Gastroesophageal sphincter (tissue), 4 donors: ENCODE results near the gene SIN3A. TPM values are rescaled to one million over a fixed set of nuclear protein-coding genes. Genes with fewer than 3 reads are reported as not detected.
"Not testable (repeated sequence)": the region's sequence is repeated elsewhere in the genome, so short reads cannot be mapped to it uniquely, and the experiment has no call there.

Experiments used
- ATAC-seq: fragments of 150-250 bp; one replicate; pipeline ENCODE4 v1.9.1; 2016; ENCODE audit warnings: mild to moderate bottlenecking, moderate library complexity
- H3K27ac ChIP-seq, 4 donors: fragments of 200-600 bp; sonication (generic) in 3 of 4; 1 replicate in 3 of 4; 2 replicates in 1 of 4; pipeline ENCODE4 v1.5.1; 2016 to 2019
- H3K27me3 ChIP-seq: fragments of 200-600 bp; sonication (generic); one replicate; pipeline ENCODE4 v1.5.1; 2019
- H3K36me3 ChIP-seq, 2 donors: fragments of 200-600 bp; sonication (generic); one replicate each; pipeline ENCODE4 v1.5.1; 2019; ENCODE audit warnings: control low read depth in 1 of 2
- H3K4me1 ChIP-seq, 3 donors: fragments of 200-600 bp; sonication (generic); 1 replicate in 2 of 3; 2 replicates in 1 of 3; pipeline ENCODE4 v1.5.1; 2016 to 2019; ENCODE audit warnings: control low read depth in 2 of 3
- H3K4me3 ChIP-seq, 2 donors: fragments of 200-600 bp; sonication (generic); one replicate each; pipeline ENCODE4 v1.5.1; 2019; ENCODE audit warnings: mild to moderate bottlenecking in 1 of 2, moderate library complexity in 1 of 2
- H3K9me3 ChIP-seq, 3 donors: fragments of 200-600 bp; sonication (generic); one replicate each; pipeline ENCODE4 v1.5.1; 2017 to 2019; ENCODE audit warnings: control low read depth in 2 of 3
- CTCF ChIP-seq, 4 experiments: fragments of 200-600 bp in 2 of 4; fragments of 450-650 bp in 2 of 4; sonication (generic) in 1 of 4; IDR thresholded peaks; one replicate each; pipeline ENCODE4 v1.5.1; 2017 to 2019; ENCODE audit warnings: antibody characterized with exemption in 4 of 4, mild to moderate bottlenecking in 2 of 4, moderate library complexity in 2 of 4
- EP300 ChIP-seq: sonication (generic); formaldehyde crosslinking; IDR thresholded peaks from one replicate; pipeline ENCODE4 v1.6.1; 2017; ENCODE audit warnings: antibody characterized with exemption, mild to moderate bottlenecking
- POLR2A ChIP-seq, 2 donors: fragments of 450-650 bp; IDR thresholded peaks; one replicate each; pipeline ENCODE4 v1.6.1; 2017; ENCODE audit warnings: antibody characterized with exemption in 2 of 2, mild to moderate bottlenecking in 2 of 2, moderate library complexity in 1 of 2
- POLR2AphosphoS5 ChIP-seq: sonication (generic); formaldehyde crosslinking; IDR thresholded peaks from one replicate; pipeline ENCODE4 v1.6.1; 2017; ENCODE audit warnings: antibody characterized with exemption
- WGBS, 2 donors: methylation state at CpG; one replicate each; pipeline ENCODE4 v1.1.5; 2018; ENCODE audit warnings: low coverage in 1 of 2; 5-methylcytosine and 5-hydroxymethylcytosine counted together
- total RNA-seq, 4 donors: library from RNA; depleted of rRNA; stranded (reverse); fragments of >200 nt; gene quantifications; one replicate each; pipeline ENCODE4 v1.1.0, GENCODE V29; 2016

SIN3A gene
- total RNA-seq, 4 donors from 2014 or later, result 31.7 to 54.8 (median 35.8) TPM

- Histone ChIP-seq H3K4me1 (no peaks in the 10 kb centered on the region), H3K27ac (no peak overlapping the region), H3K4me3 (no peak overlapping the region), H3K27me3 (no peaks in the 10 kb centered on the region), H3K36me3 (peaks cover 0 to 64% of the 10 kb centered on the region in 2 donors), H3K9me3 (no peaks in the 10 kb centered on the region)
- WGBS, 2 donors, result 62 to 93% methylated on average over 2 of the region's 2 CpGs
- ATAC-seq, result no peak
- TF ChIP-seq CTCF (IDR thresholded peaks at IDR 0.05) (no peak), POLR2A (IDR thresholded peaks at IDR 0.05) (no peak), POLR2AphosphoS5 (no peak), EP300 (no peak)
These were observed 28.2 kb upstream of the SIN3A start for GRCh38 chr15:75479670-75480069.

- 100% methylated on average over 1 to 4 of the region's 5 CpGs for WGBS, 2 donors
- not testable (repeated sequence) for H3K27me3 ChIP-seq, ATAC-seq, H3K4me3 ChIP-seq, H3K9me3 ChIP-seq, H3K4me1 ChIP-seq, H3K27ac ChIP-seq
- peaks cover 0 to 84% of the 10 kb centered on the region in 2 donors for H3K36me3 ChIP-seq
These were observed 25.6 kb upstream of the SIN3A start for GRCh38 chr15:75477094-75477493.

DNA sequence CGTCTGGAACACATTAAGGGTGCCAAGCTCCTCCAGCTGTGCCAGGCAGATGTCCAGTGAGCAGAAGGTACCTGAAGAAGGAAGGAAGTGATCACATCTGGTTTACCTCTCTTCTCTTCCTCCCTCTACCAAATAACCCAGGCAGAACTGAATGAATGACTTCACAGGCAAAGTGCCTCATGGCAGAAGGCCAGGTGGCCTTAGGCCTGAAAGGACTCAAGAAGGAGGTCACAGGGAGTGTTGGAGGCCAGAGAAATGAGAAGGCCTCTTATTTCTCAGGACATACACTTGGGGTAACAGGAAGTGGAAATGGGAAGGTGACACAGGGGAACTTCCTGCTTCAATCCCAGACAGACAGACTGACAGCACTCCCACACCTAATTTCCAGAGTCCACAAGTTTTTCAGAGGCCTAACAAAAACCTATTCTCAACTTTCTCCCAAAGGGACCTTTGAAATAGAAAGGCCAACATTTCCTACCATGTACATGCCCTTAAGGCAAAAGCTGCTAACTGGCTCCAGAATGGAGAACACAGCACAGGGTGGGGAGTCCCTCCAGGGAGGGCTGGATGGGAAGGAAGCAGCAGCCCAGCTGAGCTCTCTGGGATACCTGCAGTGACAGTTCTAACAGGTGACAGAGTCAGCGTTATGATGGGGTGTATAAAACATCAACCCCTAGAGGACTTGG, 17.6 kb upstream of the SIN3A start:
- no peak overlapping the region for H3K27ac ChIP-seq
- TF ChIP-seq POLR2A (IDR thresholded peaks at IDR 0.05), result no peak
- no peak for TF ChIP-seq POLR2AphosphoS5
- no peak for TF ChIP-seq EP300
- no peak for TF ChIP-seq CTCF (IDR thresholded peaks at IDR 0.05)
- H3K9me3 ChIP-seq, result no peaks in the 10 kb centered on the region
- H3K4me3 ChIP-seq, result no peak overlapping the region
- H3K27me3 ChIP-seq, result no peaks in the 10 kb centered on the region
- H3K36me3 ChIP-seq, result peaks cover 0 to 87% of the 10 kb centered on the region in 2 donors
- H3K4me1 ChIP-seq, result peaks cover 0 to 8% (median 0%) of the 10 kb centered on the region in 3 donors
- 100% methylated on average over 1 of the region's 2 CpGs; no CpG with 5 or more reads in 1 of the 2 donors for WGBS, 2 donors
- ATAC-seq, result no peak

DNA sequence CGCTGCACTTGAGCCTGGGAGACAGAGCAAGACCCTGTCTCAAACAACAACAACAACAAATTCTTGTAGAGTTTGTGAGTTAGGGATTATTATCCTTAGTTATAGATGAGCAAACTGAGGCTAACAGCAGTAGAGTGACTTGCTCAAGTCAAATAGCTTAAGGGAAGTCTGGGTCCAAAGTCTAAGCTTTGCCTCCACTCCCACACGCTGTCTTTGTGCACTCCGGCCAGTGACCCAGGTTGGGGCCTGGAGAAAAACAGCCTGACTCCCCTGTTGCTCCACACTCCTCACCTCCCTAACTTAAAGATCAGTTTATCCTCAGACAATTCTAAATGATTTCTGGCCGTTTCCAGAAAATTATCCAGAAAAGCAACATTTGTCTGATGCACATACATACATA, 9.2 kb upstream of the SIN3A start:
- 76 to 78% methylated on average over 2 to 3 of the region's 4 CpGs for WGBS, 2 donors
- Histone ChIP-seq H3K9me3 (no peaks in the 10 kb centered on the region), H3K27me3 (no peaks in the 10 kb centered on the region), H3K27ac (no peak overlapping the region), H3K4me3 (no peak overlapping the region), H3K36me3 (peaks cover 0 to 3% of the 10 kb centered on the region in 2 donors), H3K4me1 (peaks cover 0 to 11% (median 7%) of the 10 kb centered on the region in 3 donors)
- ATAC-seq, result no peak
- no peak for TF ChIP-seq CTCF (IDR thresholded peaks at IDR 0.05)
- TF ChIP-seq EP300, result no peak
- TF ChIP-seq POLR2AphosphoS5, result no peak
- no peak for TF ChIP-seq POLR2A (IDR thresholded peaks at IDR 0.05)

DNA sequence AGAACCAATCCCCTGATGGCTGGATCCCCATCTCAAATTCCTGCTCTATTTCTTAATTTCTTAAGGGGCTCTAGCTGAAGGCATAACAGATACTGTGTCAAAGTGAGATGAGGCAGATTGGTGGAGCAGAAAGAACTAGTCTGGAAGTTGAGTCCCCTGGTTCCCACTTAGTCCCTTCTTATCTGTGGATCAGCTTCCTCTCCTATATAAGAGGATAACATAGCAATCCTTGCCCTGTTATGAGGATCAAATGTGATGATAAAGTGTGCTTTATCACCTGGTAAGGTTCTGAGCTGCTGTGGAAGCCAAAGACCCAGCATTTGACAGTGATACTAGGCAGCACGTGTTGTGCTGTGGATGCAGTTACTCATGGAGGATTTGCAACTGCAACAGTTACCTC, 8.1 kb upstream of the SIN3A start:
- no peak overlapping the region for H3K27ac ChIP-seq
- TF ChIP-seq POLR2A (IDR thresholded peaks at IDR 0.05) (no peak), EP300 (no peak), POLR2AphosphoS5 (no peak), CTCF (IDR thresholded peaks at IDR 0.05) (no peak)
- no peaks in the 10 kb centered on the region for H3K36me3 ChIP-seq
- no peak overlapping the region for H3K4me3 ChIP-seq
- no peaks in the 10 kb centered on the region for H3K27me3 ChIP-seq
- no peak for ATAC-seq
- WGBS, 2 donors, result 100% methylated on average over 1 of the region's 1 CpG; no CpG with 5 or more reads in 1 of the 2 donors
- peaks cover 0 to 11% (median 7%) of the 10 kb centered on the region in 3 donors for H3K4me1 ChIP-seq
- no peaks in the 10 kb centered on the region for H3K9me3 ChIP-seq
